IPS-NIHi11 (cell line): ENCODE data around the gene ADAM11.
"Not testable (repeated sequence)": the region's sequence is repeated elsewhere in the genome, so short reads cannot be mapped to it uniquely, and the experiment has no call there.

Experiments used
- DNase-seq: peaks from one replicate; pipeline ENCODE4 v3.0.0; 2012; ENCODE audit warnings: mixed read lengths, low spot score

ADAM11 gene

DNA sequence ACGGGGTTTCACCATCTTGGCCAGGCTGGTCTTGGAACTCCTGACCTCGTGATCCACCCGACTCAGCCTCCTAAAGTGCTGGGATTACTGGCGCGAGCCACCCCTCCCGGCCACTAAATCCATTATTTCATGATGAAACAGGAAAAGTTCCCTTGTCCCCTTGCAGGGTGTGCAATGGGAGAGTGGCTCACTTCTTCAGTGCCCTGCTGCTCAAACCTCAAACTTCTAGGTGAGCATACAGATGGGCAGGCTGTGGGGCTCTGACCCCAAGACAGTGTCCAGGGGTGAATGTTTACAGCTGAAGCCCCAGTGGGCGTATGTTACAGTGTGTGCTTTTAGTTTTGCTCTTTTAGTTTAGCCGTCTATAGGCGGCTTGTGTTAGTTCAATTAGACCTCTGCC is 36.6 kb downstream of the ADAM11 start:
- DNase-seq = no peak

DNA sequence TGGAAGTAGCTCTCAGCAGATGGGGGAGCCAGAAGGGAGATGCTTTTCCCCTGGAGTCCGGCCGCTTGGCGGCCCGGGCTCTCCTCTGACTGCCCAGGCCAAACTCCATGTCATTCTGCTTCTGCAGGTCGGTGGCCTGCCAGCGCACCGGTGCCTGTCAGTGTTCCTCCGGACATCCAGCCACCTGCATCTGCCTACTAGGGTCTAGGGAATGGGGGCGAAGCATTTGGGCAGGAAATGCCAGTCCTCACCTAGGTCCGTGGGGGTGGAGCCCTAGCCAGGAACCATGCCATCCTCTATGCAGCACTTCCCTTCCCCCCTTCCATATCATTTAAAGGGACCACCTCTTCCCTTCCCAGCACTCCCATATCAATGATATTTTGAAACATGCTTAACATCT is 37.1 kb downstream of the ADAM11 start:
- DNase-seq = no peak

DNA sequence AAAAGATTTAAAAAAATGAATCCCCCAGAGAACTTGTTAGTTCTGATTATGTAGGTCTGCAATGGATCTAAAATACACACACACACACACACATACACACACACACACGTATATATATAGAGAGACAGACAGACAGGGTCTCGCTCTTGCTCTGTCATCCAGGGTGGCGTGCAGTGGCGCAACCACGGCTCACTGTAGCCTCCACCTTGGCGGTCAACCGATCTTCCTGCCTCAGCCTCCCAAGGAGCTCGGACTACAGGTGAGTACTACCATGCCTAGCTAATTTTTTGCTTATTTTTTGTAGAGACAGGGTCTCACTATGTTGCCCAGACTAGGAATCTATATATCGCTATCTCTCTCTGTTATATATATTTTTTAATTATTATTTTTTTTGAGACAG is 37.9 kb downstream of the ADAM11 start:
- DNase-seq = no peak

DNA sequence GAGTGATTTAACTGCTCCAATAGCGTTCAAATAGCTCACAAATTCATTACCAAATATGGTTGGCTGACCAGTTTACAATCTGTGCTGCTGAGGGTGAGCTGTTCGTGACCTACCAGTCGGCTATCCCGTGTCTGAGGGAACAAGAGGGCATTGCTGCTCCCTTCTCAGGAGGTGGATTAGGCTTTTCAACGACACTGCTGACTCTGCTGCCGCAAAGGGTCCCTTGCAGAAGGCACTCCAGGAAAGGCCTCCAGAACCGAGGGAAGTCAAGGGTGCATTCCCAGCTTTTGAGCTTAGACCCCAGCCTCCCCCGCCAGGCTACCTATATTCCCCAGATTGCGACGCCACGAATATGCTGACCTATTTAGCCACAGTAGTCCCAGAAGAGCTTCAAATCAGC is 39.0 kb downstream of the ADAM11 start:
- no peak for DNase-seq

DNA sequence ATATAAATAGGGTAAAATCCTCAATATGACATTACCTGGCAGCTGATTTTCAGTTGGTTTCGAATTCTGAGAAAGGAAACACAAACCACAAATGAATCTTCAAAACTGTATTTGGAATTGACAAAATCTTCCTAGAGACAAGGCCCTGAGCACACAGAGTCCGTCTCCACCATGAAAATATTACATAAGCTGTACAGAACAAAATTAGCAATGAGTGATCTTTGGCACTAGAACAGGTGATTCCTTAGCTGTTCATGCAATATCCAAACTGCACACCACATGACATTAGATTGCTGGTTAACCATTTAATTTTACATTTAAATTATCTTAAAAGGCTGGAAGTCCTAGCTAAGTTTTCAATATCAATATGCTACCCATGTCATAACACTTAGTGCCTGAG is 39.6 kb downstream of the ADAM11 start:
- DNase-seq = no peak

DNA sequence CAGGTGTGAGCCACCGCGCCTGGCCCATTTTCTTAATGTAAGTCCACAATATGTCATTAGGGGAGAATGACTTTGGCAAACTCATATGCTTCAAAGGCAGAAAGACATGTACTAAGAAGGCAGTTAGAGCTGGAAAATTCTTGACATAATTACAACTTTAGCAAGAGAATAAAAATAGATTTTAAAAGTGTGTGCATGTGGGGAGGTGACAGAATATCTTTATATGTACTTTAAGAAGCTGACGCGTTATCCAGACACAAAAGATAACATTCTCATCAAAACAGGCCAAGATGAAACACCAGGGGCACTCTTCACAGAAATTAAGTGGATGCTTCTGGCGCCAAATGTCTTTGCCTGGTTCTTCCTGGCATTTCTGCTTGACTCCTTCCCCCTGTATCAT is 43.1 kb downstream of the ADAM11 start:
- no peak for DNase-seq

DNA sequence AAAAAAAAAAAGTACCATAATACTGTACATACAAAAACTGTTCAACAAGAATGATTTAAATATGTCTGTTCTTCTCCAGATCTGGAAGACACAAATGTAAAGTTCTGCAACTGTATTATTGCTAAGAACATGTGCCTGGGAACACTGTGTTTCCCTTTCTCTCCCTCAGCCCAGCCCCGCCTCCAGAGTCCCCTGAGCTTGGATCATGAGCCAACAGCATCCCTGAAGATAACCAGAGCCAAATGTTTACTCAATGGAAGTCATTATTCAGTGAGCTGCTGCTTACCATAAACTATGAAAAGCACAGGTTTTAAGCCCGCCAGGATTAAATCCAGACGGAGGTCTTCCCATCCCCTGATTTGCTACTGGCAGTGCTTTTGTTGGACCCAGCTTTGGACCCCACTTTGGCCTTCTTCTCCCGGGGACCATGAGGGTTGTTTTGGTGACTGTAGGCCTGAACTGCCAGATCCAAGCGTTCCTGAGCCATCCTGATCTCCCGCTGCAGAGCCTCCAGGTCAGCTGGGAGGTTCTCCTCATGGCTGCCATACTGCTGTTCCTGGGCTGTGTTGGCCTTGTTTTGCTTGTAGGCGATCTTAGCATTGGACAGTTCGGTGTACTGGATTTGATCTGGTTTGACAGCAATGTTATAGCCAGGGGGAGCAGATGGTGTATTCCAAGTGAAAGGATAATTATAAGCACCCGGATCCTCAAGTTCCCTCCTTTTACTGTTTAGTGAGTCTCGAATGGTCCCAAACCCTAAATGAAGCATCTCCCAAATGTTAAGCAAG is 45.7 kb downstream of the ADAM11 start:
- no peak for DNase-seq

DNA sequence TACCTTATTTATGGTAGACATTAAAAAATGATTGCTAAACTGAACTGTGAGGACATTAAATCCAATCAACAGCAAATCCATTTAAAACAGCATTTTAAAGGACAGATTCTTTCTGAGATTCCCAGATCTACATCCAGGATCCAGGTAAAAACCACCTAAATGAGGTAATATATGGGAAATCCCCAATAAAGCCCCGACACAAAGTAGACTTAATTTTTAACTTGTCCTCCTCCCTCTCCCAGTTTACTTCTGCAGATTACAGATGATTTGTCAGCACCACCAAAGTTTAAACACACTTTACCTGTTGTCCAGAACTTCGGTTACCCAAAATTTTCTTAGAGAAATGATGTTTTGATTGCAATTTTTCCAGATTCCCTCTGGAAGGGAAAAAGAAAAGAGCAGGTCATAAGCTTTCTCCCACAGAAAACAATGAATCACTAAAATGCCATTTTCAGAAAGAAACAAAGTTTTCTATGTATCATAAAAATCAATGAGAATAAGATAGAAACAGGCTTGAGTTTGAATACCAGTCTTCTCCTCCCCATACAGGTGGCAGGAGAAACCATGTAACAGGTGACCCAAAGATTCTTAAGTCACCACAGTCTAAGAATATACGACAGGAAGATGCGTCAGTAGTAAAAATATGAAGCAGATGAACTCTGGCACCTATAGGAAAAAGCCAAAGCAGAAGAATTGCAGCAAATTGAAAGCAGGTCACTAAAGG is 48.5 kb downstream of the ADAM11 start:
- DNase-seq = no peak

DNA sequence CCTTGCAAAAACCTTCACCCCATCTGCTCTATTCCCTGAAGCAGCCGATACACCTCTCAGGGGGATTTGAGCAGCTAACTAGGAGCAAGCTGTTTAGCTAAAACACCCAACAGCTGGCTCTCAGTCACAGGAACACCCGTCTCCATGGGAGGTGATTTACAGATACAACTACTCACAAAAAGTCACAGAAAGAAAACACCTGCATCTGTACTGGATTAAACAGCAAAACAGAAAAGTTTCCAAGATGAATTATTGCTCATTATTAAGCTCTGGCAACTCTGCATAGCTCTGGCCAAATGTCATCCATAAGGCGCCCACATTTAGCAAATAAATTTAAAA is 49.0 kb downstream of the ADAM11 start:
- no peak for DNase-seq

DNA sequence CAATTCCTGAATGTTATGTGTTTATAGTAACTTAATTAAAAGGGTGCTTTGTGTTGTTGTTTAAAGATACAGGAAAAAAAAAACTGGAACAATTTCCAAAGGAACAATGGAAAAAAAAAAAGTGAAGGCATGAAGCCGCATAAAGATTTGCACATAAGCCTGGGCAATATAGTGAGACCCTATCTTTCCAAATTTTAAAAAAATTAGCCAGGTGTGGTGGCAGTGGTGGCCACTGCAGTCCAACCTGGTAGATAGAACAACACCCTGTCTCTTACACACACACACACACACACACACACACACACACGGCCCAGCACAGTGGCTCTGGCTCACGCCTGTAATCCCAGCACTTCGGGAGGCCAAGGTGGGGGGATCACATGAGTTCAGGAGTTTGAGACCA is 49.4 kb downstream of the ADAM11 start:
- DNase-seq = no peak

DNA sequence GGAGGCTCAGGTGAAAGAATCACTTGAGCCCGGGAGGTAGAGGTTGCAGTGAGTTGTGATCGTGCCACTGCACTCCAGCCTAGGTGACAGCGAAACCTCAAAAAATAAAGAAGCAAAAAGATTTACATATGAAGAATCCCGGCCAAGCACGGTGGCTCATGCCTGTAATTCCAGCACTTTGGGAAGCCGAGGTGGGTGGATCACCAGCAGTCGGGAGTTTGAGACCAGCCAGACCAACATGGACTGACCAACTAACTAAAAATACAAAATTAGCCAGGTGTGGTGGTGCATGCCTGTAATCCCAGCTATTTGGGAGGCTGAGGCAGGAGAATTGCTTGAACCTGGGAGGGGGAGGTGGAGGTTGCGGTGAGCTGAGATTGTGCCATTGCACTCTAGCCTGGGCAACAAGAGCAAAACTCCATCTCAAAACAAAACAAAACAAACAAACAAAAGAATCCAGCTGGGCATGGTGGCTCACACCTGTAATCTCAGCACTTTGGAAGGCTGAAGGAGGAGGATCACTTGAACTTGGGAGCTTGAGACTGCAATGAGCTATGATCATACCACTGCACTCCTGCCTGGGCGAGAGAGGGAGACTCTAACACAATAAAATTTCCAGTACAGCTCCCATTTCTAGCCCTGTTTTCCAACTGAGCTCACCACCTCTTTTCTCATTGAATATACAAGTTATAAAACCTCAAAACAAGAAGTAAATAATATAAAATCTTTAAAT is 50.0 kb downstream of the ADAM11 start:
- not testable (repeated sequence) for DNase-seq

DNA sequence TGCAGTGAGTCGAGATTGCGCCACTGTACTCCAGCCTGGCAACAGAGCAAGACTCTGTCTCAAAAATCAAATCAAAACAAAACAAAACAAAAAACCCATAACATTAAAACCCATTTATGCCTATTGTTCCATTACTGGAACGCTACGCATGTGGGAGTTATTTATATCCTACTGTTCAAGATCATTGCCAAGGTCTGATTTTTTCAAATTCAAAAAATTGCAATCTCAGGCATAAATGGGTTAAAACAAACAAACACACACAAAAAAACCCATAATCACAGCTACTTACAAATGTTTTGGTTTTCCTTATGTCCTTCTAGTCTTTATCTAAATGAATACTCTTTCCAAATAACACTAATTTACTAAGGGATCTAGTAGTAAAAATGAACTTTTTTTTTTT is 53.5 kb downstream of the ADAM11 start:
- no peak for DNase-seq

DNA sequence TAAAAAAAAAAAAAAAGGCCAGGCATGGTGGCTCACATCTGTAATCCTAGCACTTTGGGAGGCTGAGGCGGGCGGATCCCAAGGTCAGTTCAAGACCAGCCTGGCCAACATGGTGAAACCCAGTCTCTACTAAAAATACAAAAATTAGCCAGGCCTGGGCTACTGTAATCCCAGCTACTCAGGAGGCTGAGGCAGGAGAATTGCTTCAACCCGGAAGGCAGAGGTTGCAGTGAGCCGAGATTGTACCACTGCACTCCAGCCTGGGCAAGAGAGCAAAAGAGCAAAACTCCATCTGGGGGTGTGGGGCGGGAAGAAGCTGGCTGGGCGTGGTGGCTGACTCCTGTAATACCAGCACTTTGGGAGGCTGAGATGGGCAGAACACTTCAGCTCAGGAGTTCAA is 59.7 kb downstream of the ADAM11 start:
- DNase-seq = not testable (repeated sequence)

DNA sequence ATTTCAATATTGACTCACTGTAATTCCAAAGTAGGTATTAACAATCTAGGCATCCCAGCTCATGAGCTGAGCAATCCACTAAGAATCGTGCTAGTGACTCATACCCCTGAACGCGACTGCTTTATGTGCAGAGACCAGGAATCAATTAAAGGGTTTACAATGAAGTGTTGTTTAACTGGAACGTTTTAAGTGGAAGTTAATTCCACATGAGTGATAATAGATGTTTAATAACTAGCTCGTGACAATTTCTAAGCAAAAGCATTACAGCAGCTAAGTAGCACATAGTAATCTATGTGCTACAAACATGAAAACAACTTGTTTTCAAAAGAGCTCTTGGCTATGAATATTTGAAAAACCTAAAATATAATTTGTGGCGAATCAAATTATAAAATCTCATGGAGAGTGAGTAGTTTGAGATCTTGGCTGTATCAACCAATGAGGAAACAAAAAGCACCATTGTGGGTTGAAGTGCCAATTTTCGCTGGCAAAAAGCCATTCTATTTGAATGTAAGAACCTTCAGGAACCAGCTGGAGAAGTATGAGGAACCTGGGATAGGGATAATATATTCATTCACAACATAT is 61.9 kb downstream of the ADAM11 start:
- DNase-seq = no peak

DNA sequence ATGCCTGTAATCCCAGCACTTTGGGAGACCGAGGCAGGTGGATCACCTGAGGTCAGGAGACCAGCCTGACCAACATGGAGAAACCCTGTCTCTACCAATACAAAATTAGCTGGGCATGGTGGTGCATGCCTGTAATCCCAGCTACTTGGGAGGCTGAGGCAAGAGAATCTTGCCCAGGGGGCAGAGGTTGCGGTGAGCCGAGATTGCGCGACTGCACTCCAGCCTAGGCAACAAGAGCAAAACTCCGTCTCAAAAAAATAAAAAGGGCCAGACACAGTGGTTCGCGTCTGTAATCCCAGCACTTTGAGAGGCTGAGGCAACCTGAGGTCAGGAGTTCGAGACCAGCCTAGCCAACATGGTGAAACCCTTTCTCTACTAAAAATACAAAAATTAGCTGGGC is 66.4 kb downstream of the ADAM11 start:
- not testable (repeated sequence) for DNase-seq

DNA sequence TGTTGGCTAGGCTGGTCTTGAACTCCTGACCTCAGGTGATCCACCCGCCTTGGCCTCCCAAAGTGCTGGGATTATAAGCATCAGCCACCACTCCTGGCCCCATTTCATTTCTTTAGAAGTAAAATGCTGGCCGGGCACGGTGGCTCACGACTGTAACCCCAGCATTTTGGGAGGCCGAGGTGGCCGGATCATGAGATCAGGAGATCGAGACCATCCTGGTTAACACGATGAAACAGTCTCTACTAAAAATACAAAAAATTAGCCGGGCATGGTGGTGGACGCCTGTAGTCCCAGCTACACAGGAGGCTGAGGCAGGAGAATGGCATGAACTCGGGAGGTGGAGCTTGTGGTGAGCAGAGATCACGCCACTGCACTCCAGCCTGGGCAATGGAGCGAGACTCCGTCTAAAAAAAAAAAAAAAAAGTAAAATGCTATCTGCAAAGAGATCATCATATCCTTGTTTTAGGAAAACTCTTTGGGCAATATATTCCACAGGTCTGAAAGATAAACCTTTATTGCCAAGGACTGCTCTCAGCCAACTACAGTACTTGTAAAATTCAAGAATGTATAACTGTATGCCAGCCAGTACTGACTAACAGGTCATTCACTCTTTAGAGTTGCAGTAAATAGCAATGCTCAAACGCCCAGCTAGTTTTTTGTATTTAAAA is 67.5 kb downstream of the ADAM11 start:
- no peak for DNase-seq

DNA sequence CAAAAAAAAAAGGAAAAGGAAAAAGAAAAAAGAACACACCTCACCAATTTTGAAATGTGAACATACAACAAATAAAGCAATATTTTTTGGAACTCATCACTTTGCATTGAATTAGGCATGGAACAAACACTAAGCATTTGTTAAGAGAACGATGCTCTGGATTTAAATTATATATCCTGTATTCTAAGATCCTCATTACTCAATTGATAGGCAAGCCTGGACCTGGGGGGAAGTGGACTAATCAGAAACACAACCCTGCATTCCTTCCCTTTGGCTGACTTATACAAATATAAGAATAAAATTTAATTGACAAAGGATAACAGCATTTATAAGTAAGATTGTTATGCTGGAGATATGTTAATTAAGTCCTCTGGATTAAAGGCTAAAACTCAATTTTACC is 69.1 kb downstream of the ADAM11 start:
- no peak for DNase-seq

DNA sequence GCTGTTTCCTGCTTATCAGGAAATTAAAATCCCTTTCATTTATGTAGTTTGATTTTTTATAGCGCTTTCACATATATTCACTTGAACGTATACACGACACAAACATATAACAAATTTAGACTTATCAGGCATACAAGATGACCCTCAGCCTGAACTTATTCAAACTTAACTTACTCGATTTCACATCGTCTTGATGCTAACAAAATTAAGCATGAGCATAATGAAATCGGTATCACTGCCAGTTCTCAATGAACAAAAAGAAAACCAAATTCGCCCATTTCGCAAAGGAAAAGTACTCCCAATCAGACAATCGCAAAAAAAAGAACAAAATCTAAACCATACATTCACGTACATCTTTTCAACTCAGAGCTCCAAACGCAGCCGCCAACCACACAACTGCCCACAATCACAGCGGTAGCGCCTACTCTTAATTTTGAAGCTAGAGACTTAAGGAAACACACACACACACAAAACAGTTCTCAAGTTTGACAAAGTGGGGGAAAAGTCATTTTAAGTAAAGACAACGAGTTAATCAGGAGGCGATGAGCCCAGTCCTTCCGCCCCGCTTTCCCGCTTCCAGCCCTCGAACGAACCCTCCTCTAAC is 70.2 kb downstream of the ADAM11 start:
- no peak for DNase-seq

DNA sequence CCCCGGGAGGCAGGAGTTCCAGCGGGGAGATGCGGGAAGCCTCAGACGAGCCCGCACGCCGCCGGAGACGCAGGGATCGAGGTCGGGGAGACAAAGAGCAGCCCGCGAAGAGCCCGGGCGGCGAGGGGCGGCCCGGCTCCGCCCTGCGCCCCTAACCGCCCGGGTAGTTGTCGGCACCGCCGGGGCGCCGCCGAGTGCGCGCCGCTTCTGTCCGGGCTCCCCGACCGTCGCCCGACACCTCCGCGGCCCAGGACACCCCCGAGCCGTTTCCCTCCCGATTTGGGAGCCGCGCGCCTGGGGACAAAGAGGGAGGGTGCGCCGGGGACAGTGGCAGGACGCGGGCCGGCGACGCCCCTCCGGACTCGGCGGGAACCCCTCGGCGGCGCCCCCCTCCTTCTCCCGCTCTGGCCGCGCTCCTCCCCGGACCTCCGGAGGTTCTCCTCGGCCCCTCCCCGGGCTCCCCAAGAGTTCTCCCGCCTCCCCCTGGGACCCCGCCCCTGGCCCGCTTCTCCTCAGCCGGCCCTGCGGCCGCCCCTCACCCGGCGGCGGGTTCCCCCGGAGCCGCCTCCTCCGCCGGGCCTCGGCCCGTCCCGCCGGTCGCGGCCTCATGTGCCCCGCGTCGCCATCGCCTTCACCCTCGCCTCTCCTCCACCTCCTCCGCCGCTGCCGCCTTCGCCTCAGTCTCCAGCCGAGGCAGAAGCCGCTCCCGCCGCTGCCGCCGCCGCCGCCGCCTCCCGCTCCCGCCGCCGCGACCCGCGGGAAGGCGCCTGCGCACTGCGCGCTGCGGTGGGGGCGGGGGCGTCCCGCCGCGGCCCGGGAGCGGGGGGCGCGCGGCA is 71.0 kb downstream of the ADAM11 start, which contains the start of gene GJC1:
GJC1 (minus strand) TSS at position 765 of the 836 bp plus-strand sequence. CDS start 24,470 bp downstream, outside the sequence.
- DNase-seq = peak; percentile 74
